Activated T-cell treated with anti-CD3 and anti-CD28 coated beads, Interleukin-2, amount 50 U/mL, for 48 hours (primary cell): ENCODE measurements around the gene NR5A2.
A peak's percentile ranks its signal among the peaks of the same experiment; 100 is the strongest.

Experiments
- DNase-seq, 2 experiments: peaks; one replicate each; pipeline ENCODE4 v3.0.0-alpha.2; 2020

The NR5A2 gene

GRCh38 chr1:200130552-200130951, 103.0 kb downstream of the NR5A2 start:
- DNase-seq: no peak

- DNase-seq: no peak
These were observed 104.1 kb downstream of the NR5A2 start for GRCh38 chr1:200131551-200132125.

GRCh38 chr1:200133123-200133522, 105.6 kb downstream of the NR5A2 start:
- DNase-seq: no peak

- no peak for DNase-seq
These were observed 106.6 kb downstream of the NR5A2 start for GRCh38 chr1:200134116-200134515.

GRCh38 chr1:200136384-200136783, 108.9 kb downstream of the NR5A2 start:
- DNase-seq: no peak

GRCh38 chr1:200139661-200140250, 112.2 kb downstream of the NR5A2 start:
- DNase-seq: no peak

- no peak for DNase-seq
These were observed 115.8 kb downstream of the NR5A2 start for GRCh38 chr1:200143347-200143746.

GRCh38 chr1:200146100-200146499, 118.6 kb downstream of the NR5A2 start:
- no peak for DNase-seq

- DNase-seq: no peak
These were observed 119.6 kb downstream of the NR5A2 start for GRCh38 chr1:200147094-200147493.

GRCh38 chr1:200147742-200148141, 120.2 kb downstream of the NR5A2 start:
- no peak for DNase-seq

- no peak for DNase-seq
These were observed 122.5 kb downstream of the NR5A2 start for GRCh38 chr1:200150006-200150405.

GRCh38 chr1:200150721-200151120, 123.2 kb downstream of the NR5A2 start:
- DNase-seq: peak in 1 of 2 experiments; percentile 29

- DNase-seq: no peak
These were observed 124.8 kb downstream of the NR5A2 start for GRCh38 chr1:200152336-200152735.

GRCh38 chr1:200153277-200154055, 126.0 kb downstream of the NR5A2 start:
- DNase-seq: peak; percentile 35 to 51

GRCh38 chr1:200154069-200154767, 126.7 kb downstream of the NR5A2 start:
- DNase-seq: peak; percentile 40 to 54

GRCh38 chr1:200157715-200158114, 130.2 kb downstream of the NR5A2 start:
- DNase-seq: no peak

- no peak for DNase-seq
These were observed 134.3 kb downstream of the NR5A2 start for GRCh38 chr1:200161801-200162200.

- DNase-seq: no peak
These were observed 134.7 kb downstream of the NR5A2 start for GRCh38 chr1:200162258-200162657.

GRCh38 chr1:200162877-200163276, 135.4 kb downstream of the NR5A2 start:
- no peak for DNase-seq

- DNase-seq: no peak
These were observed 136.4 kb downstream of the NR5A2 start for GRCh38 chr1:200163911-200164310.

- DNase-seq: no peak
These were observed 138.1 kb downstream of the NR5A2 start for GRCh38 chr1:200165493-200166220.

GRCh38 chr1:200166411-200166810, 138.9 kb downstream of the NR5A2 start:
- no peak for DNase-seq

GRCh38 chr1:200168926-200169325, 141.4 kb downstream of the NR5A2 start:
- no peak for DNase-seq
